HG03108 (cell line): ENCODE data around the gene RCOR1.
A peak's percentile ranks its signal among the peaks of the same experiment; 100 is the strongest.

Experiments used
- ATAC-seq: cut with Tn5 transposase; IDR thresholded peaks from one replicate; pipeline ENCODE4 v1.9.1; 2021; ENCODE audit warnings: moderate library complexity; ENCODE audit not compliant: unreplicated experiment

RCOR1 gene

DNA sequence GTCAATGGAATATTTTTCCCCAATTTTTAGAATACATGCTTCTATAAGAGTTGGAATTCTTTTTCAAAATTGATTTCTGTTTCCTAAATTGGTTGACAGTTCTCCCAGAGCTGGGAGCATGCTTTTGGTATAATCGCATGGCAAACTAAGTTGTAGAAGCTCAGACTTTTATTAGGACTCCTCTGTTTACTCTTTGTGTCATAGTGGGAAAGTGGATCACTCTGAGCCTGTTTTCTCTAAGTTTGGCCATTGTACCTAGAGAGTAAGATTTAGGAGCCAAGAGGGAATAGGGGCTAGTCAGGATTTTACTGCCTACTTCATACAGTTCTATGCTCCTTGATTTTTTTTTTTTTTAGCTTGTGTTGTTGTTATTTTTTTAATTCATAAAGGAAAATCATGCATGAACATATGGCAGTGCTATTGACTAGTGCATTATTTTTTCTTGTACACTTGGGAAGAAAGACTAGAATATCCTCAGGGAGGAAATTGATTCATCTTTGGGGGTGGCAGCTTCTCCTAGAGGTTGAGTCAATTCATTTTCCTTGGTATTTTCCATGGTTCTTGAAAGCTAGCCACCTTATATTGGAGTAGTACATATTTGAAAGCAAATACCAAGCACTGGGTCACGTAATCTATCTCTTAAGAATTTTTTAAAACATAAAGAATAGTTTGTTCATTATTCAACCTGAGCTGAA is 107.1 kb downstream of the RCOR1 start:
- ATAC-seq = no peak

GRCh38 chr14:102708494-102708893 is 116.0 kb downstream of the RCOR1 start:
- ATAC-seq = peak; percentile 69

- ATAC-seq = no peak
Measured at GRCh38 chr14:102711207-102711606, 118.8 kb downstream of the RCOR1 start.

DNA sequence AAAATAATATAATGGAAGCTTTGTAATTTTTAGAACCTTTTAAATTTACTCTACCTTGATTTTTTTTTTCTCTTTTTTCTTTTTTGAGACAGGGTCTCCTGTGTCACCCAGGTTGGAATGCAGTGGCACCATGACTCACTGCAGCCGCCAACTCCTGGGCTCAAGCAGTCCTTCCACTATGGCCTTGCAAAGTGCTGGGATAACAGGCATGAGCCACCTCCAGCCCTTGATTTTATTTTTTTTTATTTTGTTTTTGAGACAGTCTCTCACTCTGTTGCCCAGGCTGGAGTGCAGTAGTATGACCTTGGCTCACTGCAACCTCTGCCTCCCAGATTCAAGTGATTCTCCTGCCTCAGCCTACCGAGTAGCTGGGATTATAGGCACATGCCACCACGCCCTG is 119.5 kb downstream of the RCOR1 start:
- ATAC-seq = no peak

GRCh38 chr14:102717276-102717675 is 124.8 kb downstream of the RCOR1 start:
- ATAC-seq = no peak

DNA sequence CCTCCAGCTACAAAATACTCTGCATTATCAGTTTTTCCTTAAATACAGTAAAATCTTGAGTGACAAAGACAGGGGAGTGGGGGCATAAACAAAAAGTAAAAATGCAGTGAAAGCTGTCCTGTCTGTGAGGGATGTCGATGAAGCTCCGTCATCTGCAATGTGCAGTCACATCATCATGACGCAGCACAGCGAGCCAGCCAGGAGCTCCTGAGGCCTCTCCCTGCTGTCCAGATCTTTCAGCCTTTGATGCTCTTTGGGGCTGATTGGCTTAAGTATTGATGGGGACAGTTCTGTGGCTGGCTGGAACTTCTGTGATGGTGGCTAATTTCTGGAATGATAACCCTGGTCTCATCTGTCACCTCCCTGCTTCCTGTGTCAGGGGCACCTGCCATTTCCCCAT is 130.2 kb downstream of the RCOR1 start:
- no peak for ATAC-seq

DNA sequence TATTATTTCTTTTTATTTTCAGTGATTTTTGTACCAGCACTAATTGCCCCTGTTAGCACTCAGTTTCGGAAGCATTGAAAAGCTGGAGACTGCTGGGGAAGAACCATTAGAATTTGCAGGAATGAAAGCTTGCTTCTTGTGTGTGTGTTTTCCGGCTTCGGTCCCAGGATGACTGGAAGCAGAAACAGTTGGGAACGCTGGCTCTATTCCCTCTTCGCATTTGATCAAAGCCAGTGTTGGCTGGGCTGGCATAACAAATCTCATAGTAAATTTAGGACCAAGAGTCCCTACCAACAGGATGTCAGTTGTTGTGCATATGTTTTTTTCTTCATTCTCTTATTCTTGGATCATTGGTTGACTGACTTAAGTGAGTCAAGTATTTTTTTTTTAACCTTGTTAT is 131.2 kb downstream of the RCOR1 start:
- no peak for ATAC-seq

DNA sequence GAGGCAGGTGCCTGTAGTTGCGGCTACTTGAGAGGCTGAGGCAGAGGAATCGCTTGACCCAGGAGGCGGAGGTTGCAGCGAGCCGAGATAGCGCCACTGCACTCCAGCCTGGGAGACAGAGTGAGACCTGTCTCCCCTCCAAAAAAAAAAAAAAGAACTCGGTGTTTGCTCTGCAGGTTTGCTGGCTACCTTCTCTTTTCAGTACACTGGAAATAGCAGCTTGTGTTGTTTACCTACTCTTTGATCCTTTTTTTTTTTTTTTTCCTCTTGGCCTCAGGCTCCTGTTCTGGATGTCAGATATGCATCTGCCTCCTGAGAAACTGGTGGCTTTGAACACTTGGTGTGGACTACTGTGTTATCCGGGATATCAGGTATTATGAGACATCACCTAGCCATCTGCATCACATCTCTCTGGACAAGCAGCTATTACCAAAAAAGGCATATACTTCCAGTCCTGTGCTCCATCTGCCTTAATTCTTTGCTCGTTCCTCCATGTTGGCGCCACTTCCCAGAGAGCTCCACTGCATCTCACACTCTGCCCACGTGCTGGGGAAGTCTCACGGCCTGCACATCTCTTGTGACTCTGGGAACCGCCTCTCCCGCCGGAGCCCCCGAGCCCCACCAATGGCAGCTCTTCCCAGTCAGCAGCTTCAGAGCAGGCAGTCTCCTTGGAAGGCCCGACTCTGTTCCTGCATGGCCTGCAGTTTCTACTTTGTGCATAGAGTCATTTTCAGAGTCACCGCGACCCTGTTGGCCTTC is 133.9 kb downstream of the RCOR1 start:
- no peak for ATAC-seq

DNA sequence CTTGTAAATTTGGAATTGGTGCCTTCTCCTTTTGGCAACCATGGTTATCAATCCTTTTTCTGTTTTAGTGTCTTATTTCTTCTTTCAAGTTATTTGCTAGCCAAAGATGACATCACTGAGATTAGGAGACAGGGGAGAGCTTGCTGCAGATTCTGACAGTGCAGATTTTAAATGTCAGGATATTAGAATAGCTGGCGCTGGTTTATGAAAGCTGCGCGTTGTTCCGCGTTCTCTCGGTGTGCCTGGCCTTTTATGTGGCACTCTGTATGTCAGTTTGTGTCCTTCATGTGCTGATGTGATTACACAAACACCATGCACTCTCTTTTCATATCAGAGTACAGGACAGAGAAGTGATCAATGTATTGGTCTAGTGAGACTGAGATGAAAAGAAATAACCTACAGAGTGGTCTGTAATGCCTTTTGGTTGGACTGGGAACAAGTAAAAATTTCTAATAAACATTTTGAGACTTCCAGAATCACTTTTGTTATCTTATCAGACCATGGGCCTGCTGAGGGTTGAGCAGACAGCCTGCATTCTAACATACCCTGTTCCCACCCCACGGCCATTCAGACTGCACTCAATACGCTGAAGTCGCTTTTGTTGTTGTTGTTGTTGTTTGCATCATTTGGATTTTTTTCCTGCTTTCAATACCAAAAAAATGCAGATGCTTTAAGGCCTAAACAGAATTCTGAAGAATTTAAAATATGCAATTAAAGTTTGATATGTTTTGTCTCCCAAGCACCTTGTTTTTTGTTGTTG is 135.1 kb downstream of the RCOR1 start:
- ATAC-seq = no peak

GRCh38 chr14:102728501-102728900 is 136.1 kb downstream of the RCOR1 start:
- ATAC-seq = no peak

DNA sequence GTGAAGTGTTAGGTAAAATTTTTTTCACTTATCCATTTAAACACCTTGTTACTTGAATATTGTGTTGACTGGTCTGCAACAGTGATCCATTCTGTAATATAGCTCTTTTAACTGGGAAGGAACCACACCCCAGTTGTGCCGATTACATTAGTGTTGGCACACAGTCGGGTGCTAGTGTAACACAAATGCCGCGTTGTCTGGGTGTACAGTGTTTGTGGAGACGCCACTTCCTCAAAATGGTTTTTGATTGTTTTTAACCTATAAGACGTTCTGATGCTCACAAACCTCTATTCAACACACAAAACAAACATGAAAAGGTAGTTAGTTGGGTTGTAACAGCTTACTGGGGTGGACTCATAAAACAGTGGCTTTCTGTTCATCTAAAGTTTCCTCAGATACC is 136.8 kb downstream of the RCOR1 start:
- ATAC-seq = no peak

GRCh38 chr14:102729825-102730224 is 137.4 kb downstream of the RCOR1 start:
- no peak for ATAC-seq

DNA sequence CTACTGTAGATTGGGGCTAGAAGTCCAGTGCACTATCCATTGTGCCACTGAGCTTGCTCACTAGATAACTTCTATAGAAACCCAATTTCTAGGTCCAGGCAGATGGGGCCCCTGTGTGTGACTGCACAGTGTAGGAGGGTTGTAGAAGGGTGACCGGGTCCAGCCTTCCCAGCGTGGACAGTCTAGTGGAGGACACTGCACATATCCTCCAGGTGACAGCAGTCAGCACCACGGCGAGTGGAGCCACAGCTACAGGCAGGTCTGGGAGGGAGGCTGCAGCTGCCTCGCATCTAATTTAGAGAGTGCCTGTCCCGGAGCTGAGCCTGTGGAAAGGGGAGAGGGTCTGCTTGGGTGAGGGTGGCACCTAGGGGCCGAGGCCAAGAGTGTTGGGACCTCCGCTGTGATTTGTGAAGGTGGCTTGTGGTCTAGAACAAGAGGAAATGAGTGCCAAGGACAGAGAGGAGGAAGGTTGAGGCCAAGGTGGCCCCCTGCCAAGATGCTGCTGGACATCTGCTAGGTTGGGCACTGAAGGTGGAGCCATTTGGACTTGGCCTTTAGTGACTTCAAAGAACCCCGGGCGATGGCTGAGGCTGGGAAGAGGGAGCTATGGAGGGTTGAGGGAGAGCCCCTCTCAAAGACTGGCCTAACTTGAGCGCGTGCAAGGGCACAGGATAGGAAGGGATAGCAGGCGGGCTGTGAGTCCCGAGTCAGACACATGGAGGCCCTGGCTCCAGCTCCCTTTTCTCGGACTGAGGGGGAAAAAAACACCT is 138.8 kb downstream of the RCOR1 start:
- ATAC-seq = no peak

DNA sequence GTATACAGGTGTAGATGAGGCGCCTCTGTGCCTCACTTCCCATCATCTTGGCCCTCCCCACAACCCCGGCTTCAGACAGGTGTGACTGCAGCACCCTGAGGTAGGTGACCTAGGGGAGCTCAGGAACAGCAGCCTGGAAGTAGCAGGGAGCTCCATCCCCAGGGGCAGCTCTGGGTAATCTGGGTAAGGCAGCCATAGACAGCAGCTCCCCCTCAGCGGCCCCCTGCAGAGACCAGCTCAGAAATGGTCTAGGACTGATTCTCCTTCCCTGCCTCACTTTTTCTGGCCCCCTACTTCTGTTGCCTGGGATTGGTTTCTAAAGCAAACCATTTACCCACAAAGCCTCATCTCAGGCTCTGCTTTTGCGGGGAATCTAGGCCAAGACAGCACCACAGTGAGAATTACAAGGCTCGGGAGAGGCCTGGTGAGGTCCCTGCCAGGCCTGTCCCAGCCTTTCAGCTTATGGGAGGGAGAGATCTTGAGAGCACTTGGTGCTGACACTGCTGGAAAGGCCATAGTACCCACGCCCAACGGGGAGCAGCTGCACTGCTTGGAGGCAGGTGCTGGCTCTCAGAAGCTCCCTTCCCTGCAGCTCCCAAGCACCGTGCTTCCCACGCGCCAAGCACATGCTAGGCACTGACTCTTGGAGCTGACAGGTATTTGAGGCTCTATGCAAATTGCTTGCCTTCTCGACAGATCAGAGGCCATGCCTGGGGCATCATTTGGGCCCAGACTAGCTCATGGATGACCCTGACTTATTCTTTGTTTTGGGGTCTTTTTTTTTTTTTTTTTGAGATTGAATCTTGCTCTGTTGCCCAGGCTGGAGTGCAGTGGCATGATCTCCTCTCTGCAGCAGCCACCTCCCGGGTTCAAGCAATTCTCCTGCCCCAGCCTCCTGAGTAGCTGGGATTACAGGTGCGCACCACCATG is 139.7 kb downstream of the RCOR1 start:
- ATAC-seq = no peak

GRCh38 chr14:102732924-102733323 is 140.5 kb downstream of the RCOR1 start:
- no peak for ATAC-seq

GRCh38 chr14:102733326-102733725 is 140.9 kb downstream of the RCOR1 start:
- ATAC-seq = no peak

GRCh38 chr14:102734436-102734835 is 142.0 kb downstream of the RCOR1 start:
- ATAC-seq = no peak

DNA sequence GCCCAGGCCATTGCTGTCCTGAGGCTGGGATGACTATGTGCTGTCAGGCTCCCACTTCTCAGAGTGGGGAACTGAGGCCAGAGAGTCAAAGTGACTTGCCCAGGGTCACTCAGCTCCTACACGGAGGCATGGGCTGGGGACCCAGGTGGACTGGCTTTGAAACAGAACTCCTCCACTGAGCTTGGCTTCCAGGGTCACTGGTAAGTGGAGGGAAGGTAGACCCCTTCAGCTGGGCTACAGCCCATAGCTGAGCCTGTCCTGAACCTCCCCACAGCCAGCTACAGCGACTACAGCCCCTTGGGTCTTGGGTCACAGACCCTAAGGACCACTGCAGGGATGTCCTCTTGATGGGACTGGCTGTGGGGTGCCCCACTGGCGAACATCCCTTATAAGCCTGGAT is 144.5 kb downstream of the RCOR1 start:
- no peak for ATAC-seq

- no peak for ATAC-seq
Measured at GRCh38 chr14:102737402-102738372, 145.2 kb downstream of the RCOR1 start.
